ENCODE measurements around the gene LDAF1. TPM values are rescaled to one million over a fixed set of nuclear protein-coding genes. Genes with fewer than 3 reads are reported as not detected.

The LDAF1 gene
- total RNA-seq, 2 donors from 2014 or later: 16.5 to 28.8 TPM

- Mint-ChIP-seq H3K36me3 (ENCODE audit: low read depth) (no peaks in the 10 kb centered on the region), H3K4me3 (no peak overlapping the region), H3K27ac (no peak overlapping the region), H3K9me3 (no peaks in the 10 kb centered on the region), H3K4me1 (peaks cover 5% of the 10 kb centered on the region), H3K27me3 (ENCODE audit: insufficient read depth) (no peaks in the 10 kb centered on the region)
- WGBS, 2 experiments (ENCODE audit: insufficient coverage in 1 of 2, insufficient read length in 1 of 2): 83% methylated on average over 4 of the region's 4 CpGs; no CpG with 5 or more reads in 1 of the 2 experiments
- Histone ChIP-seq H3K4me3 (ENCODE audit: low read length) (no peak overlapping the region), H3K4me1 (ENCODE audit: control insufficient read depth, insufficient read depth, low read length) (no peaks in the 10 kb centered on the region), H3K27me3 (ENCODE audit: control insufficient read depth, insufficient read depth, low read length, poor library complexity, severe bottlenecking) (no peaks in the 10 kb centered on the region), H3K27ac (ENCODE audit: low read depth, low read length) (no peak overlapping the region), H3K9me3 (ENCODE audit: control insufficient read depth, low read length) (no peaks in the 10 kb centered on the region), H3K9ac (ENCODE audit: extremely low read depth, low read length, poor library complexity, severe bottlenecking) (no peak overlapping the region), H3K36me3 (ENCODE audit: control insufficient read depth, insufficient read depth, low read length) (no peaks in the 10 kb centered on the region)
- DNase-seq: no peak
- no peak for TF ChIP-seq CTCF (conservative IDR thresholded peaks at IDR 0.05)
Measured at GRCh38 chr16:21117567-21117966, 40.9 kb upstream of the LDAF1 start.

GRCh38 chr16:21120976-21121520 is 37.4 kb upstream of the LDAF1 start:
- H3K27ac ChIP-seq (ENCODE audit: low read depth, low read length): no peak overlapping the region
- no peaks in the 10 kb centered on the region for H3K4me1 ChIP-seq (ENCODE audit: control insufficient read depth, insufficient read depth, low read length)
- no peaks in the 10 kb centered on the region for H3K27me3 ChIP-seq (ENCODE audit: control insufficient read depth, insufficient read depth, low read length, poor library complexity, severe bottlenecking)
- no peak overlapping the region for H3K4me3 Mint-ChIP-seq
- DNase-seq: no peak
- WGBS, 2 experiments (ENCODE audit: insufficient coverage in 1 of 2, insufficient read length in 1 of 2): 91% methylated on average over 2 of the region's 2 CpGs; no CpG with 5 or more reads in 1 of the 2 experiments
- H3K27ac Mint-ChIP-seq: no peak overlapping the region
- no peaks in the 10 kb centered on the region for H3K9me3 Mint-ChIP-seq
- H3K4me1 Mint-ChIP-seq: peaks cover 5% of the 10 kb centered on the region
- H3K9ac ChIP-seq (ENCODE audit: extremely low read depth, low read length, poor library complexity, severe bottlenecking): no peak overlapping the region
- TF ChIP-seq CTCF (conservative IDR thresholded peaks at IDR 0.05): no peak
- no peaks in the 10 kb centered on the region for H3K36me3 ChIP-seq (ENCODE audit: control insufficient read depth, insufficient read depth, low read length)
- H3K4me3 ChIP-seq (ENCODE audit: low read length): no peak overlapping the region
- no peaks in the 10 kb centered on the region for H3K36me3 Mint-ChIP-seq (ENCODE audit: low read depth)
- no peaks in the 10 kb centered on the region for H3K9me3 ChIP-seq (ENCODE audit: control insufficient read depth, low read length)
- H3K27me3 Mint-ChIP-seq (ENCODE audit: insufficient read depth): no peaks in the 10 kb centered on the region

GRCh38 chr16:21125191-21125590 is 33.3 kb upstream of the LDAF1 start:
- H3K9ac ChIP-seq (ENCODE audit: extremely low read depth, low read length, poor library complexity, severe bottlenecking): no peak overlapping the region
- H3K4me1 Mint-ChIP-seq: no peaks in the 10 kb centered on the region
- H3K36me3 ChIP-seq (ENCODE audit: control insufficient read depth, insufficient read depth, low read length): no peaks in the 10 kb centered on the region
- no peak for DNase-seq
- no peaks in the 10 kb centered on the region for H3K27me3 ChIP-seq (ENCODE audit: control insufficient read depth, insufficient read depth, low read length, poor library complexity, severe bottlenecking)
- no peak overlapping the region for H3K4me3 ChIP-seq (ENCODE audit: low read length)
- no peaks in the 10 kb centered on the region for H3K9me3 Mint-ChIP-seq
- H3K36me3 Mint-ChIP-seq (ENCODE audit: low read depth): no peaks in the 10 kb centered on the region
- no peaks in the 10 kb centered on the region for H3K4me1 ChIP-seq (ENCODE audit: control insufficient read depth, insufficient read depth, low read length)
- no peak overlapping the region for H3K4me3 Mint-ChIP-seq
- no peaks in the 10 kb centered on the region for H3K27me3 Mint-ChIP-seq (ENCODE audit: insufficient read depth)
- no peak overlapping the region for H3K27ac ChIP-seq (ENCODE audit: low read depth, low read length)
- WGBS, 2 experiments (ENCODE audit: insufficient coverage in 1 of 2, insufficient read length in 1 of 2): 85 to 90% methylated on average over 4 to 7 of the region's 7 CpGs
- no peaks in the 10 kb centered on the region for H3K9me3 ChIP-seq (ENCODE audit: control insufficient read depth, low read length)
- TF ChIP-seq CTCF (conservative IDR thresholded peaks at IDR 0.05): no peak
- H3K27ac Mint-ChIP-seq: no peak overlapping the region
